Measurements from ENCODE around the gene CMBL.

DNA sequence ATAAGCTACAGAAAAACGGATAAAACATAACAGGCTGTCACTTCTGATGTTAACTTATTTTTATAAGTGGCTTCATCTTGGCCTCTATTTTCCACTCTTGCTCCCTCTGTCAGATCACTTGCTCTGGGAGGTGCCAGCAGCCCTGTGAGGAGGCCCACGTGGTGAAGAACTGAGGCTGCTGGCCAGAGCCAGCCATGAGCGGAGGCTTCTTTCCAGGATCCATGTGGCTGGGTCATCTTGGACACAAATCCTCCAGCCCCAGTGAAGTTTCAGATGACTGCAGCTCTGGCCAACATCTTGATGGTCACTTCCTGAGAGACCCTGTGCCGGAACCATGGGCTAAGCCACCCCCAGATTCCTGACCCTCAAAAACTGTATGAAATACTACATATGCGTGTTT, 7.5 kb upstream of the CMBL start:
- TF ChIP-seq POLR2A (IDR thresholded peaks at IDR 0.05; ENCODE audit: low read depth, low read length) (no peak), TAF1 (IDR thresholded peaks at IDR 0.05; ENCODE audit: borderline replicate concordance, low read depth, low read length) (no peak), POLR2AphosphoS5 (IDR thresholded peaks at IDR 0.05; ENCODE audit: low read depth, low read length) (no peak)

Measured in GM12892 (cell line).